Heart left ventricle (tissue), 16 donors: ENCODE results near the gene CDK5RAP2. TPM values are rescaled to one million over a fixed set of nuclear protein-coding genes. Genes with fewer than 3 reads are reported as not detected.
"Not testable (repeated sequence)": the region's sequence is repeated elsewhere in the genome, so short reads cannot be mapped to it uniquely, and the experiment has no call there.

Experiments
- ATAC-seq, 4 donors: fragments of 200-7000 bp; cut with Tn5 transposase; one replicate each; pipeline ENCODE4 v1.9.1; 2020 to 2022; ENCODE audit warnings: moderate library complexity in 4 of 4, mild to moderate bottlenecking in 3 of 4, moderate number of reproducible peaks in 1 of 4
- DNase-seq, 5 donors: peaks; one replicate each; pipeline ENCODE4 v3.0.0-alpha.2; 2020
- H3K27ac ChIP-seq, 12 donors: fragments of 200-600 bp; sonication (generic) in 4 of 12; one replicate each; pipeline versions ENCODE4 v1.5.0 to v1.8.0; 2016 to 2022; ENCODE audit warnings: mild to moderate bottlenecking in 2 of 12
- H3K27me3 ChIP-seq, 9 donors: fragments of 200-600 bp; sonication (generic) in 2 of 9; one replicate each; pipeline versions ENCODE4 v1.5.1 to v1.8.0; 2016 to 2022; ENCODE audit warnings: mild to moderate bottlenecking in 3 of 9
- H3K36me3 ChIP-seq, 9 donors: fragments of 200-600 bp; sonication (generic) in 2 of 9; one replicate each; pipeline versions ENCODE4 v1.5.0 to v1.8.0; 2018 to 2022; ENCODE audit warnings: mild to moderate bottlenecking in 2 of 9
- H3K4me1 ChIP-seq, 12 donors: fragments of 200-600 bp; sonication (generic) in 4 of 12; one replicate each; pipeline versions ENCODE4 v1.5.0 to v1.8.0; 2016 to 2022; ENCODE audit warnings: mild to moderate bottlenecking in 3 of 12
- H3K4me3 ChIP-seq, 12 donors: fragments of 200-600 bp; sonication (generic) in 4 of 12; one replicate each; pipeline versions ENCODE4 v1.5.0 to v1.8.0; 2017 to 2022; ENCODE audit warnings: mild to moderate bottlenecking in 9 of 12, moderate library complexity in 4 of 12
- H3K9me3 ChIP-seq, 12 donors: fragments of 200-600 bp; sonication (generic) in 4 of 12; one replicate each; pipeline versions ENCODE4 v1.5.0 to v1.8.0; 2016 to 2022; ENCODE audit warnings: mild to moderate bottlenecking in 1 of 12
- POLR2A ChIP-seq, 2 donors: fragments of 450-650 bp; IDR thresholded peaks; one replicate each; pipeline ENCODE4 v1.6.1; 2017; ENCODE audit warnings: antibody characterized with exemption in 2 of 2, mild to moderate bottlenecking in 2 of 2, moderate library complexity in 2 of 2
- WGBS, 4 donors: extraction: QIAGEN DNeasy Blood & Tissue Kit in 2 of 4; methylation state at CpG; one replicate each; pipeline versions ENCODE4 v1.1.5 to v1.1.7; 2013 to 2018; 5-methylcytosine and 5-hydroxymethylcytosine counted together
- intact Hi-C, 10 donors: fragments of 100-400 bp; cut with DNase I; formaldehyde crosslinking; loops; one replicate each; pipeline versions ENCODE4 v1.11.1 to v1.14.2; 2022
- polyA plus RNA-seq, 2 donors: library from polyadenylated mRNA; stranded (reverse); fragments of 200-250 nt; gene quantifications; one replicate each; pipeline ENCODE4 v1.2.3, GENCODE V29; 2013
- total RNA-seq, 9 donors: library from RNA; depleted of rRNA in 2 of 9; stranded (reverse); fragments of >200 nt in 2 of 9; fragmentation: NEBNext Ultra II Directional in 3 of 9; extraction: Animal tissue kit (Norgen Biotek cat#: 25700) in 3 of 9; gene quantifications; one replicate each; pipeline versions ENCODE4 v1.1.0 to v1.2.4, GENCODE V29; 2016 to 2023
- TF ChIP-seq, protein P1 (sequence below), 12 donors: fragments of 200-600 bp; sonication (generic) in 4 of 12; IDR thresholded peaks; one replicate each; pipeline versions ENCODE4 v1.5.0 to v1.8.0; 2018 to 2022; ENCODE audit warnings: antibody characterized with exemption in 12 of 12, mild to moderate bottlenecking in 5 of 12
- donor health status: ischemic (EF 13 %, LVEDD 7.1; RV severe dilation, severe dysfunction).
- donor health status: healthy with polysubstance abuse.
- donor health status: DM: no; HTN: yes; CAD: no.
- donor health status: DM: no; HTN: no; CAD: no.
- donor health status: ischemic (EF 25% LVEDD 6.9; RV normal size, moderate dysfunction).
- donor health status: ischemic (EF 25% LVEDD 5.7; RV mildly dilated, moderate dysfunction).
- donor health status: healthy.
- donor health status: DM: yes; HTN: yes; CAD: no.
- donor health status: ischemic (EF 35%, LVEDD 5.7; RV mildly dilated, moderate dysfunction).
- donor health status: nonischemic (EF 11% LVEDD 7.7; RV severe dilation, severe dysfunction).
- donor health status: DM: yes; HTN: yes; CAD: no.
- donor health status: PGD.
- donor health status: ischemic (EF 29% LVEDD 5.4; RV normal size, mild dysfunction).
- donor health status: nonischemic (EF 23%, LVEDD 6.1; RV moderate dilation, normal function).

Gene CDK5RAP2
- total and polyA plus RNA-seq, 11 donors, result 26.1 to 114 (median 53.1) TPM

DNA sequence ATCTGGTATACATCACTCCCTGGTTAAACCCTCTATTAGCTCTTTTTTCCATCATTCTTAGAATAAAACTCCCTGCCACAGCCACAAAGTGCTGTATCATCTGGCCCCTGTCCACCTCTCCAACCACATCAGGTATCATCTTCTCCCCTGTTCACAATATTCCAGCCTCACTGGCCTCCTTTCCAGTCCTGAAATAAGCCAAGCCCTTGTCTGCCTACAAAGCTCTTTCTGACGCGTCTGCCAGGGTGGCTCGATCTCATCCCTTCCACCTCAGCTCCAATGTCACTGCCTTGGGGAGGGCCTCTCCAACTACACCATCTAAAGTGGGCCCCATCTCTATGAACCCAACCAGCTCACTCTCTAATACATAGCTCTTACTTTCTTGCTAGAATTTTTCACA, 21.5 kb downstream of the CDK5RAP2 start:
- no peak for DNase-seq
- intact Hi-C loops, result no loop called here
- ATAC-seq, result no peak
- Histone ChIP-seq H3K9me3 (no peaks in the 10 kb centered on the region), H3K27me3 (no peaks in the 10 kb centered on the region), H3K36me3 (peaks cover 0 to 54% (median 31%) of the 10 kb centered on the region in 9 donors), H3K4me1 (peaks cover 0 to 8% (median 0%) of the 10 kb centered on the region in 12 donors), H3K4me3 (no peak overlapping the region), H3K27ac (no peak overlapping the region)
- WGBS, 4 donors, result 96 to 99% (median 97%) methylated on average over 3 of the region's 3 CpGs
- TF ChIP-seq POLR2A (IDR thresholded peaks at IDR 0.05), result no peak
- TF ChIP-seq, protein P1, sequence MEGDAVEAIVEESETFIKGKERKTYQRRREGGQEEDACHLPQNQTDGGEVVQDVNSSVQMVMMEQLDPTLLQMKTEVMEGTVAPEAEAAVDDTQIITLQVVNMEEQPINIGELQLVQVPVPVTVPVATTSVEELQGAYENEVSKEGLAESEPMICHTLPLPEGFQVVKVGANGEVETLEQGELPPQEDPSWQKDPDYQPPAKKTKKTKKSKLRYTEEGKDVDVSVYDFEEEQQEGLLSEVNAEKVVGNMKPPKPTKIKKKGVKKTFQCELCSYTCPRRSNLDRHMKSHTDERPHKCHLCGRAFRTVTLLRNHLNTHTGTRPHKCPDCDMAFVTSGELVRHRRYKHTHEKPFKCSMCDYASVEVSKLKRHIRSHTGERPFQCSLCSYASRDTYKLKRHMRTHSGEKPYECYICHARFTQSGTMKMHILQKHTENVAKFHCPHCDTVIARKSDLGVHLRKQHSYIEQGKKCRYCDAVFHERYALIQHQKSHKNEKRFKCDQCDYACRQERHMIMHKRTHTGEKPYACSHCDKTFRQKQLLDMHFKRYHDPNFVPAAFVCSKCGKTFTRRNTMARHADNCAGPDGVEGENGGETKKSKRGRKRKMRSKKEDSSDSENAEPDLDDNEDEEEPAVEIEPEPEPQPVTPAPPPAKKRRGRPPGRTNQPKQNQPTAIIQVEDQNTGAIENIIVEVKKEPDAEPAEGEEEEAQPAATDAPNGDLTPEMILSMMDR (IDR thresholded peaks at IDR 0.05), result no peak

DNA sequence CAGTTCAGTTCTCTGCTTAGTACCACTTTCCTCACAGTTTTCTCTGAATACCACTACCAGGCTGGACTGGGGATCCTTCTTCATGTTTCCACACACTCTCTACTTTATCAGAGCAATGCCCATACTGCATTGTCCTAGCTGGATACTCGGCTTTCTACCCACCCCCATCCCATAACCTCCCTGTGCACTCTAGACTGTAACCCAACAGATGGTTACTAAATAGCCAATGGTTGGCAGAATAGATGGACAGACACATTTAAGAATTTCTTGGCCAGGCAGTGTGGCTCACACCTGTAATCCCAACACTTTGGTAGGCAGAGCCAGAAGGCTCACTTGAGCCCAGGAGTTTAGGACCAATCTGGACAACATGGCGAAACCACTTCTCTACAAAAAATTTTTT, 22.8 kb downstream of the CDK5RAP2 start:
- Histone ChIP-seq H3K36me3 (peaks cover 0 to 42% (median 25%) of the 10 kb centered on the region in 9 donors), H3K9me3 (no peaks in the 10 kb centered on the region), H3K4me3 (no peak overlapping the region), H3K27ac (no peak overlapping the region), H3K4me1 (peaks cover 0 to 8% (median 0%) of the 10 kb centered on the region in 12 donors), H3K27me3 (no peaks in the 10 kb centered on the region)
- intact Hi-C loops, result no loop called here
- ATAC-seq, result no peak
- TF ChIP-seq, protein P1 (IDR thresholded peaks at IDR 0.05), result no peak
- TF ChIP-seq POLR2A (IDR thresholded peaks at IDR 0.05), result no peak
- WGBS, 4 donors, result 44 to 60% (median 46%) methylated on average over 2 of the region's 2 CpGs
- DNase-seq, result no peak

DNA sequence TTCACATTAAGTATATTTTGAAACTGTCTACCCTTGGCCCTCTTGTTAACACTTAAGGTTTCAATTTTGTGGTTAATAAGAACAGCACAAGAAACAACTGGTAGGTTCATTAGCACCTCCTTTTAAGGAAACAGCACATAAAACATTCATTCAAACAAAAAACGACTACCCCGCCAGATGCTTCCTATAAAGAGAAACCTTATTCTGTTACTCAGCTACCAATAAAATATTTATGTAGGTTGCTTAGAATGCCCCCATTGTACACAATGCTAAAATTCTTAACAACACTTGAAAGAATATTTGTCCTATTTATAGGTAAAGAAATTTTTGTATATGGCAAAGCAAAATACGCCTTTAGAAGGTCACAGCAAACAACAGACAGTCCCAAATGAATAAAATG, 23.2 kb downstream of the CDK5RAP2 start:
- no peak for DNase-seq
- no peaks in the 10 kb centered on the region for H3K27me3 ChIP-seq
- no peak overlapping the region for H3K27ac ChIP-seq
- H3K4me3 ChIP-seq, result no peak overlapping the region
- H3K9me3 ChIP-seq, result no peaks in the 10 kb centered on the region
- 83 to 90% (median 86%) methylated on average over 3 of the region's 3 CpGs for whole genome bisulfite sequencing, 4 donors
- ATAC-seq, result no peak
- peaks cover 0 to 8% (median 0%) of the 10 kb centered on the region in 12 donors for H3K4me1 ChIP-seq
- H3K36me3 ChIP-seq, result peaks cover 0 to 39% (median 25%) of the 10 kb centered on the region in 9 donors
- TF ChIP-seq POLR2A (IDR thresholded peaks at IDR 0.05), result no peak
- TF ChIP-seq, protein P1 (IDR thresholded peaks at IDR 0.05), result no peak
- intact Hi-C loops, result no loop called here

DNA sequence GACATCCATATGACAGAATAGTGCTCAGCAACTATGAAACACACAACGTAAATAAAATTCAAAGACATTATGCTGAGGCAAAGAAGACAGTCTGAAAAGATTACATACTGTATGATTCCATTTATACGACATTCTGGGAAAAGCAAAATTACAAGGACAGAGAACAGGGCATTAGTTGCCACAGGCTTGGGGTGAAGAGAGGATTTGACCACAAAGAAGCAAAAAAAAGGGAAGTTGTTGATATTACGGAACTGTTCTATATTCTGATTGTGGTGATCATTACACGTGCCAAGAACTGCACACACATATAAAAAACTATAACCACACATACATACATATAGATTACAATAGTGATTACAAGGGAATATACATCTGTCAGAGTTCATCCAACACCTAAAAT, 24.1 kb downstream of the CDK5RAP2 start:
- peak in 1 of 4 donors; percentile 33 for ATAC-seq
- 87 to 92% (median 88%) methylated on average over 4 of the region's 4 CpGs for WGBS, 4 donors
- no peak overlapping the region for H3K4me3 ChIP-seq

DNA sequence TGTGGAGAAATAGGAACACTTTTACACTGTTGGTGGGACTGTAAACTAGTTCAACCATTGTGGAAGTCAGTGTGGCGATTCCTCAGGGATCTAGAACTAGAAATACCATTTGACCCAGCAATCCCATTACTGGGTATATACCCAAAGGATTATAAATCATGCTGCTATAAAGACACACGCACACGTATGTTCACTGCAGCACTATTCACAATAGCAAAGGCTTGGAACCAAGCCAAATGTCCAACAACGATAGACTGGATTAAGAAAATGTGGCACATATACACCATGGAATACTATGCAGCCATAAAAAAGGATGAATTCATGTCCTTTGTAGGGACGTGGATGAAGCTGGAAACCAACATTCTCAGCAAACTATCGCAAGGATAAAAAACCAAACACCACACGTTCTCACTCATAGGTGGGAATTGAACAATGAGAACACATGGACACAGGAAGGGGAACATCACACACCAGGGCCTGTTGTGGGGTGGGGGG, 27.7 kb downstream of the CDK5RAP2 start:
- H3K9me3 ChIP-seq, H3K4me1 ChIP-seq, H3K27ac ChIP-seq, H3K27me3 ChIP-seq, ATAC-seq, H3K4me3 ChIP-seq, DNase-seq, intact Hi-C loops: not testable (repeated sequence)
- peaks cover 0 to 72% (median 44%) of the 10 kb centered on the region in 9 donors for H3K36me3 ChIP-seq
- 93 to 98% (median 95%) methylated on average over 5 to 6 of the region's 7 CpGs for WGBS, 4 donors

More for the DNA sequence above, 24.1 kb downstream of the CDK5RAP2 start:
- Histone ChIP-seq H3K36me3 (peaks cover 0 to 44% (median 26%) of the 10 kb centered on the region in 9 donors), H3K27me3 (no peaks in the 10 kb centered on the region), H3K9me3 (no peaks in the 10 kb centered on the region), H3K27ac (no peak overlapping the region), H3K4me1 (peaks cover 0 to 8% (median 0%) of the 10 kb centered on the region in 12 donors)
- DNase-seq, result no peak
- intact Hi-C loops, result no loop called here
- TF ChIP-seq POLR2A (IDR thresholded peaks at IDR 0.05), result no peak
- TF ChIP-seq, protein P1 (IDR thresholded peaks at IDR 0.05), result no peak
